Ramos (cell line): ENCODE measurements around the gene MTERF4.

Source experiments
- in situ Hi-C: fragments of 300-500 bp; cut with MboI; formaldehyde crosslinking; loops from one replicate; pipeline ENCODE4 v1.14.3; 2022; ENCODE audit warnings: low sequenced_read_pairs; ENCODE audit not compliant: unreplicated experiment

Gene MTERF4

GRCh38 chr2:241071677-241072111, 30.4 kb downstream of the MTERF4 start:
- in situ Hi-C loops = no loop called here

DNA sequence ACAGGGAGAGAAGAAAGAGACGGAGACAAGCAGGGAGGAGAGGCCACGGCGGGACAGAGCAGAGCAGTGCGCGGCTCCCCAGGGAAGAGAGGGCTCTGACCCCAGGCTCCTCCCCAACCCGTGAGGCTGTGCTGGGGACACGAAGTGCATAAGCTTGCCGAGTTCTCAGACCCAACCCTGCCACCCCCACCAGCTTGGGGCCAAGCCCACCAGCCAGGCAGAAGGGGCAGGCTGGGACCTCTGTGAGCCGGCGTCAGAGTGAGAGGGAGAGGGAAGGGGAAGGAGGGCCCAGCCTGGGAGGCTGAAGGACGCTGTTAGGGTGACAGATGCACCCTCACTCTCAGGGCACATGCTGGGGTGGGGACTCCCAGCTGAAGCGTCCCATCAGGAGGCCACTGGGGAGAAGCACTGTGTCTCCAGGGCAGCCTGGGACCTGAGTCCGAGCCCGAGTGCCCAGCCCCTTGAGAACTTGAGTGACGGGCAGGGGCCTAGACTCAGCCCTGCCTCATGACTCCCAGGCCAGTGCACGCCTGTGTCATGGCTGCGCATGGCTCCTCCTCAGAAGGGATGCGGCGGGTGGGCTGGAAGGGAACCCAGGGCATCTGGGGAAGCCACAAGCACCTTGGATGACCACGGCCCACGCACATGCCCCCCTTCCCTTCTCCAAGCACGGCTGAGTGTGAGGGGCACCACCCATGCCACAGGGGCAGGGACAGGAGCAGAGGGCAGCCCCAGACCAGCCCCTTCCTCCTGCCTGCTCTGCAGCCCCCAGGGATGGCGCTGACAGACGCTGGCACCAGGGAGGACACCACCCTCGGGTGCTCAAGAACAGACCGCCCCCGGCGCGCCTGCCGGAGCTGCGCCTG, 31.0 kb downstream of the MTERF4 start:
- in situ Hi-C loops = no loop called here

- in situ Hi-C loops = no loop called here
Observed at GRCh38 chr2:241070361-241070760, 31.7 kb downstream of the MTERF4 start.

GRCh38 chr2:241069821-241070281, 32.2 kb downstream of the MTERF4 start:
- in situ Hi-C loops = no loop called here

DNA sequence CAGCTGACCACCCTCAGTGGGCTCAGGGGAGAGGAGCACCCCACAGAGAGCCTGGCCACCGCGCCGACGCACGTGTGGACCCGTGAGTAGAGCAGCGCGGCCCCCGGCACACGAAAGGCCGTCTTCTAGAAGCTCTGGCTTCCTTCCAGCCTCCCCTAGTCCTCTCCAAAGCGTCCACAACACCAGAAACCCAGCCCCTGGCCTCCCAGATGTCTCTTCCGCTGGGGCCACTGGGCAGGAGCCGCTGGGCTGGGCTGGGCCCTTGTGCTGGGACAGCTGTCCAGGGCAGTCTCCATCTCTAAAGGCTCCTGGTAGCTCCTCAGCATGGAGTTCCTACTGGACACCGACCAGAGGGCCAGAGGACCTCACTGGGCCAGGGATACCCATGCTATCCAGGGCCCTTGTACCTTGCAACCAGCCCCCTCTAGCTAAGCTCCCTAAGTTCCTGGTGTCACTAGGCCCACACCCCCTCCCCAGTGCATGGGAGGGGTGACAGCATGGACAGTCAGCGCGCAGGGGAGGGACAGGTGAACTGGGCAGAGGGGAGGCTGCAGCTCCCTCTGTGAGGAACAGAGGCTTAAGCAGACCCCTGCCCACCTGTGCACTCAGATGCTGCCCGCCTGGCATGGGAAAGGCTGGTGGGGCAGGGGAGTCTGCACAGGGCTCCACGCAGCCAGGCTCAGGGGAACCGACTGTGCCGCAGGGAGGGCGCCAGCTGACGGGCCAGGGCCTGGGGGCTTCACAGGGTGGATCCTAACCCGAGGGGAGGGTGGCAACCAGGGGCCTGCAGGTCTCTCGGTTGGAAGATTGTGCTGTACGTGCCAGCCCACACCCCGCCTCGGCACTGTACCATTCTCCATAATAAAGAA, 32.9 kb downstream of the MTERF4 start:
- in situ Hi-C loops = no loop called here

DNA sequence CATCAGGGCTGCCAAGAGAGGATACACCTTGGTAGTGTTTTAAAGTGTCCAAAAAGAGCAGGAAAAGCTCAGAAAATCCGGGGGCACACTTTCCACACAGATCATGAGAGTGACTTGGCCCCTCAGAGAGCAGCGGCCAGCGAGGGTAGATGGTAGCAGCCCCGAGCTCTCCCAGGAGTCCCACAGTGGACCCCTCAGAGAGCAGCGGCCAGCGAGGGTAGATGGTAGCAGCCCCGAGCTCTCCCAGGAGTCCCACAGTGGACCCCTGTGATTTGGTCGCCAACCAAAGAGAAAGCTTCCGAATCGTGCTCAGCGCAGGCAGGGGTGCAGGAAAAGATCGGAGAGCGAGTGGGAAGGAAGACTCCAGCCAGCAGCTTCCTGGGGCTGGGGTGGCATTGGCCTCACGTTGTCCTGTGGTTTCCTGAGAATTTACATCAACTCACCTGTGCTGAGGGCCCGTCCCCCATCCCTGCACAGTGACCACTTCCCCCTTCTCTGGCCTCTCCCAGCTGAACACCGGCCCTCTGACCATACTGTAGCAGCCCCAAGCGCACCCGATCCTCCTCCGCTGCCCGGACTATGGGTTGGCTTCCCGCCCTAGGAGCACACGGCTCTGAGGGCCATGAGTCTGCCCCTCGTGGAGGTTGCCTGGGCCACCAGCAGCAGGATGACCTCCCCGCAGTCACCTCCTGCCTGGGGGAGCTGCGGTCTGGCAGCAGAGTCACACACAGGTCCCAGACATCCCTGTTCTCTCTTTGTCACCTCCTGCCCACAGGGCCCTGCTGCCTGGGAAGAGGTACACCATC, 33.7 kb downstream of the MTERF4 start:
- in situ Hi-C loops = no loop called here

DNA sequence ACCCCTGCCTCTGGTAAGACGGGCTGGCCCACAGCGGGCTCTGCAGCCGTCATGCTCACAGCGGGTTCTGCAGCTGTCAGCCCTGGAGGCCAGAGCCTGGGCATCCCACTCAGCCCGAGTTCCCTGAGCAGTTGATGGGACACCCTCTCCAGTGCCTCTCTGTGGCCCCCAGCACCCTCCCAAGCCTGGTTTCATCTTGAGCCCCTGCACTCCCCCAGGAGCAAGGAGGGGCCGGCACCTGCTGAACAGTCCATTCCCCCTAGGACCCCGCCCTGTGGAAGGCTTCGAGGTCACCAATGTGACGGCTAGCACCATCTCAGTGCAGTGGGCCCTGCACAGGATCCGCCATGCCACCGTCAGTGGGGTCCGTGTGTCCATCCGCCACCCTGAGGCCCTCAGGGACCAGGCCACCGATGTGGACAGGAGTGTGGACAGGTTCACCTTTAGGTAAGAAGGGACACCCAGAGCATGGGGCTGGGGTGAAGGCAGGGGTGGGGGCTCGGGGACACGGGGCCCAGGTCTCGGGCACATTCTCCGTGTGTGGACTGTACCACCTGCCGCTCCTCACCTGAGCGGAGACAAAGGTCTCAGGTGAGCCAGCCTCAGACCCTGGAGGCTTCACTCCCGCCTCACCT, 34.5 kb downstream of the MTERF4 start:
- in situ Hi-C loops = no loop called here

DNA sequence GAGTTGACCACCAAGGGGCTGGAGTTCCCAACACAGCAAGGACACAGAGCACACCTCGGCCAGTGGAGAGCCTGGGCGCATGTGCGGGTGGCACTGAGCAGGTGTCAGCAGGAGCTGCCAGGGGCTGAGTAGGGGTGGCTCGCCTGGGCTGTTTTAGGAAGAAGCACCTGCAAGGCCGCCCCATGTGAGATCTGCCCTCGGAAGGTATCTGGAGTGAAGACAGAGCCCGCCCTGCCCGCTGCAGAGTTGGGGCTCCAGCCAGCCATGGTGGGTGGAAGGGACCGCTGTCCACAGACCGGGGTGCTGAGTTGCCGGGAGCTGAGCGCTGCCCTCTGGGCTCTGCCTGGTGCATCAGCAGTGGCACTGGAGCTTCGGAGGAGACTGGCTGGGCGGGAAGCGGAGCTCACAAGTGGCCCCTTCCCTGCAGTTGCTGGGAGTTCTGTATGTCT, 35.2 kb downstream of the MTERF4 start:
- in situ Hi-C loops = no loop called here

GRCh38 chr2:241066171-241066892, 35.8 kb downstream of the MTERF4 start:
- in situ Hi-C loops = no loop called here

- in situ Hi-C loops = no loop called here
Observed at GRCh38 chr2:241065355-241065803, 36.7 kb downstream of the MTERF4 start.

GRCh38 chr2:241064802-241065354, 37.2 kb downstream of the MTERF4 start:
- in situ Hi-C loops = no loop called here

- in situ Hi-C loops = no loop called here
Observed at GRCh38 chr2:241064008-241064801, 37.9 kb downstream of the MTERF4 start.

DNA sequence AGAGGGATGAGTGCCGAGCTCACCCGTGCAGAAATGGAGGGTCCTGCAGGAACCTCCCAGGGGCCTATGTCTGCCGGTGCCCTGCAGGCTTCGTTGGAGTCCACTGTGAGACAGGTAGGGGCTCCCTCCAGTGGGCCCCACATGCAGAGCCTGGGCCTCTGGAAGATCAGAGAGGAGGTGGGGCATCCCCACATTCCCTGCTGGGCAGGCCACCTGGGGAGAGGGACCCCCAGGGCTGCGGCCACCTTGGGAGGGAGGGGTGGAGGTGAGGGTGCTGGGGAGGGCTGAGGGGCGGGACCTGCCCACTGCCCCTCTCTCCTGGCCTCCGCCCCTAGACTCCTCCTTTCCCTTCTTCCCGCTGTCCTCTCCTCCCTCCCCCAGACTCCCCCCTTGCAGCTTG, 38.5 kb downstream of the MTERF4 start:
- in situ Hi-C loops = no loop called here

GRCh38 chr2:241063093-241063551, 39.0 kb downstream of the MTERF4 start:
- in situ Hi-C loops = no loop called here

GRCh38 chr2:241062389-241063092, 39.5 kb downstream of the MTERF4 start:
- in situ Hi-C loops = no loop called here

DNA sequence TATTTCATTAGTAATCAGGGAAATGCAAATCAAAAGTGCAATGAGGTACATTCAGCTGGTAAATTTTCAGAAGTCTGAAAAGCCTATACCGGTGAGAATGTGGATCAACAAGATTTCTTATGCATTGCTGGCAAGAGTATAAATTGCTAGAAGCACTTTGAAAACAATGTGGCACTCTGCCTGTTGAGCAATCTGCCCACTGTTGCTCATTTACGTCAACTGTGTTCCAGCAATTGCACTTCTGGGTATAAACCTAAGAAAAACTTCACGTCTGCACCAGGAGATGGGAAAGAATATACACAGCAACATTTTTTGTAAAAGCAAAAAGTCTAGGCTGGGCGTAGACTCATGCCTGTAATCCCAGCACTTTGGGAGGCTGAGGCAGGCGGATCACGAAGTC, 40.8 kb downstream of the MTERF4 start:
- in situ Hi-C loops = no loop called here

DNA sequence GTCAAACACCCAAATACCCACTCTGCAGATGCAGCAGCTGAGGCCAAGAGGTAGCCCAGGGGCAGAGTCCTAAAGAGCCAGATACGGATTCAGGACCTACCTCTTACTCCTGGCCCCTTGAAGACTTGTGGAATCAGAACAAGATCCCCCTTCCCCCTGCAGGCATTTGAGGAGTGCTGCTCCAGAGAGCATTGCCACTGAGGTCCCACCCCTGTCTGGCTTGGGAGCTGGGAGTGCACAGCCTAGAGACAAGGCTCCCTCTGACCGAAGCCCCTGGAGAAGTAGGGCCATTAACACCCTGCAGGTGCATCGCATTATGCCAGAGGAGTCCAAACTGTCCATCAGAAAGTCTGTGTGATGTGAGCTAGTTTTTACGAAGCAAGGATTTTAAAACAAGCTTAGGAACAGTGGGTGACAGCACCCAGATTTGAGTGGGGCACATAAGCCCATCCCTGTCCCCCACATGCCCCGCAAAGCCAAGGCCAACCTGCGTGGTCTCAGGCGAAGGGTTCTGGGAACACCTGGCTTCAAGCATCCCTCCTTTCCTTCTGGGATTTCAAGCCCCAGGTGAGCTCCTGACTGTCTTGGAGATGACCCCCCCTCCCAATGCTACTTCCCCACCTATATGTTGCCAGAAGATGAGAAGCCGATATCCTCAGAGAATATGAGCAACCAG, 48.4 kb downstream of the MTERF4 start:
- in situ Hi-C loops = no loop called here
